Measurements from ENCODE around the gene HAUS1. TPM values are rescaled to one million over a fixed set of nuclear protein-coding genes. Genes with fewer than 3 reads are reported as not detected.
A peak's percentile ranks its signal among the peaks of the same experiment; 100 is the strongest.

Gene HAUS1
- total RNA-seq: 10 to 100 TPM; 63.7 to 65.9 TPM

DNA sequence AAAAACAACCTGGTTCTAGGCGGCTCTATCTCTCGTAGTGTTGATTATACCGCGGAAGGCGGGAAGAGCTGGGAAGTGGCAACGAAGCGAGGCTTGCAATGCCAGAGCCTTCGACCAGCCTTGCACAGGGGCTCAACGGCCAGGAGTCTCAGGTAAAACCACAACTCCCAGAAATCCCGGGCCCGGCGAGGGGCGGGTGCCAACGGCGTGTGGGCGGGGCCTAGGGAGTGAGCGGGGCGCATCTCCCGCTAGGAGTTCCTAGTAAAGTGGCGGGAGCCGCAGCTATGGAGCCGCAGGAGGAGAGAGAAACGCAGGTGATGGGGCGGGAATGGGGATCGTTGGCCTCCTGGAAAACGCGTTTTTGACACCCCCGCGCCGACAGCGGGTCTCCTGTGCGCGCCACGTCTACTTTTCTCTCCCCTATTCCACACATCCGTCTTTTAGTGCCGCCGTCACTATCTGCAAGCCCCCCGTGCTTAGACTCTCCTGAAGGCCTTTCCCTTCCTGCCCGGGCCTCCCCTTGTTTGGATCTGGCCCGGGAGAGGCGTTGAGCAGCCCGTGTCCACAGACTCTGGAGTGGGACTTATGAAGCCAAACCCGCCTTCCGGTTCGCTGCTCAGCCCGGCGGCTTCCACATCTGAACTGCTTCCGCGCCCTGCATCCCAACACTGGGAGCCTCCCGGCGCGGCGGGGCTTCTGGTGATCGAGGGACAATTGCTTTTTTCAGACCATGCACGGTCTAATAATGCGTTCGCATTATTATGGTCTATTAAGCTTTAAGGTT lies at the start of gene HAUS1:
Gene HAUS1, plus strand, starts transcription at position 258 of the 784 bp plus-strand sequence. Its CDS starts 27 bp downstream, at position 285.
- H3K4me3 Mint-ChIP-seq: peak within 1 kb of the TSS; percentile 97
- no peaks in the 10 kb centered on the region for H3K27me3 Mint-ChIP-seq (ENCODE audit: low read depth)
- H3K27ac Mint-ChIP-seq: peak within 1 kb of the TSS; percentile 94
- peak; percentile 84 for DNase-seq
- H3K4me1 Mint-ChIP-seq (ENCODE audit: low read depth): peaks cover 32% of the 10 kb centered on the region
- POLR2A ChIA-PET: no interaction called here
- peak; percentile 91 for ATAC-seq
- CTCF ChIA-PET: interaction anchor here (1.0 to 1.5 kb wide), 3 partner anchors 9 to 44 kb away, joined by 3 to 4 read pairs (median 3); no protein-coding TSS in a partner anchor
- H3K9me3 Mint-ChIP-seq (ENCODE audit: insufficient read depth): no peaks in the 10 kb centered on the region
- H3K36me3 Mint-ChIP-seq (ENCODE audit: low read depth): peaks cover 27% of the 10 kb centered on the region

- Mint-ChIP-seq H3K36me3 (ENCODE audit: low read depth) (peaks cover 4% of the 10 kb centered on the region), H3K27me3 (ENCODE audit: low read depth) (no peaks in the 10 kb centered on the region), H3K4me1 (ENCODE audit: low read depth) (peaks cover 31% of the 10 kb centered on the region), H3K9me3 (ENCODE audit: insufficient read depth) (no peaks in the 10 kb centered on the region), H3K4me3 (peak overlapping the region; percentile 49), H3K27ac (peak overlapping the region; percentile 76)
- POLR2A ChIA-PET: interaction anchor here (1.1 to 1.5 kb wide), 4 partner anchors 18 to 61 kb away, joined by 3 to 5 read pairs (median 3); partner anchors contain the start of gene ATP5F1A
- ATAC-seq (peak; percentile 79), DNase-seq (no peak)
- CTCF ChIA-PET: interaction anchor here (1.0 to 4.0 kb wide), 9 partner anchors 9 to 118 kb away, joined by 3 to 26 read pairs (median 5); a partner anchor contains a TSS
Measured at GRCh38 chr18:46054956-46055837, 49.0 kb upstream of the HAUS1 start.

GRCh38 chr18:46055838-46056230 lies 48.4 kb upstream of the HAUS1 start:
- DNase-seq (no peak), ATAC-seq (peak; percentile 47)
- peaks cover 31% of the 10 kb centered on the region for H3K4me1 Mint-ChIP-seq (ENCODE audit: low read depth)
- H3K36me3 Mint-ChIP-seq (ENCODE audit: low read depth): peaks cover 4% of the 10 kb centered on the region
- H3K27ac Mint-ChIP-seq: peak overlapping the region; percentile 76
- H3K27me3 Mint-ChIP-seq (ENCODE audit: low read depth): no peaks in the 10 kb centered on the region
- peak overlapping the region; percentile 49 for H3K4me3 Mint-ChIP-seq
- CTCF ChIA-PET: interaction anchor here (1.0 to 4.0 kb wide), 8 partner anchors 10 to 118 kb away, joined by 3 to 26 read pairs (median 6); a partner anchor contains a TSS
- H3K9me3 Mint-ChIP-seq (ENCODE audit: insufficient read depth): no peaks in the 10 kb centered on the region
- POLR2A ChIA-PET: interaction anchor here (1.1 to 1.5 kb wide), 3 partner anchors 17 to 62 kb away, joined by 3 to 5 read pairs (median 3); partner anchors contain the start of gene ATP5F1A

DNA sequence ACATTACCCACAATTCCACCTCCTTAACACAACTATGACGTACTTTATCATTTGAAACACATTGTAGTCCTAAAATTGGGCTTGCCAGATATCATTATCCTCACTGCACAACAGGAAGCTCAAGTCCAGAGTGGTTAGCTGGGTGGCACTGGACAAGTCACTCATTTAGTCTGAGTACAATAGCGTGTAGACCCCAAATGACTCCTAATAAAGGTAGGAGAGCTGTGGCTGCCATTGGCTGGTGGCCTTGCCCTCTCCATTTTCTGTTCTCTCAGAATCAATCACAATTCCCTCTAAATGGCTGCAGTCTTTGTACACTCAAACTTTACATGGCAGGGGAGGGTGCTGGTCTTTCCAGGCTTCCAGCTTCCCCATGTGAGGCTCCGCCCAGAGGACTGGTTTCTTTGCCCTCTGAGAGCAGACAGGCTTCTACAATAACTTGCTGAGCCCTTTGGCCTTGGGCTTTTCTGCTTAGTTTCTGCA lies 43.8 kb upstream of the HAUS1 start:
- H3K9me3 Mint-ChIP-seq (ENCODE audit: insufficient read depth): no peaks in the 10 kb centered on the region
- no peaks in the 10 kb centered on the region for H3K36me3 Mint-ChIP-seq (ENCODE audit: low read depth)
- H3K4me3 Mint-ChIP-seq: no peak overlapping the region
- ChIA-PET CTCF (interaction anchor here (0.7 to 3.3 kb wide), 3 partner anchors 9 to 44 kb away, joined by 3 to 19 read pairs (median 3); no protein-coding TSS in a partner anchor), POLR2A (no interaction called here)
- H3K27ac Mint-ChIP-seq: no peak overlapping the region
- H3K4me1 Mint-ChIP-seq (ENCODE audit: low read depth): peaks cover 21% of the 10 kb centered on the region
- DNase-seq: no peak
- ATAC-seq: no peak
- H3K27me3 Mint-ChIP-seq (ENCODE audit: low read depth): no peaks in the 10 kb centered on the region

DNA sequence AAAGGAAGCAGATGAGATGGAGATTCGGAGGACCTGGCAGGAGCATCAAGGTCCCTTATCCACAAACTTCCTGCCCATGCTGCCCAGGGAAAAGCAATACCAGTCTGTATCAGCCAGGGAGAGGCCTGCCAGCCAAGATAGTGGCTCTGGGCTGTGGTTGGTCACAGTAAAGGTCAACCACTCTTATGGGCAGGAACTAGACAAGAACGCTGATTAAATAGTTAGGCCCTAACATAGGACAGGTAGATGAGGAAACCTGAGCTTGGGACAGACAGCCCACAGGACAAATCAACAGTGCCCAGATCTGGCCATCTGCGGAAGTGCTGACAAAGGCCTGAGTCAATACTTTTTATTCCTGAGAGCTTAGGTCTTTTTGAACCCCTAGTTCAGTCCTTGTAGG lies 42.8 kb upstream of the HAUS1 start:
- no peak overlapping the region for H3K4me3 Mint-ChIP-seq
- H3K27me3 Mint-ChIP-seq (ENCODE audit: low read depth): no peaks in the 10 kb centered on the region
- POLR2A ChIA-PET: no interaction called here
- H3K9me3 Mint-ChIP-seq (ENCODE audit: insufficient read depth): no peaks in the 10 kb centered on the region
- H3K36me3 Mint-ChIP-seq (ENCODE audit: low read depth): no peaks in the 10 kb centered on the region
- peaks cover 11% of the 10 kb centered on the region for H3K4me1 Mint-ChIP-seq (ENCODE audit: low read depth)
- DNase-seq (no peak), ATAC-seq (no peak)
- H3K27ac Mint-ChIP-seq: no peak overlapping the region
- CTCF ChIA-PET: interaction anchor here (0.7 to 3.3 kb wide), 8 partner anchors 10 to 182 kb away, joined by 3 to 19 read pairs (median 3); no protein-coding TSS in a partner anchor

DNA sequence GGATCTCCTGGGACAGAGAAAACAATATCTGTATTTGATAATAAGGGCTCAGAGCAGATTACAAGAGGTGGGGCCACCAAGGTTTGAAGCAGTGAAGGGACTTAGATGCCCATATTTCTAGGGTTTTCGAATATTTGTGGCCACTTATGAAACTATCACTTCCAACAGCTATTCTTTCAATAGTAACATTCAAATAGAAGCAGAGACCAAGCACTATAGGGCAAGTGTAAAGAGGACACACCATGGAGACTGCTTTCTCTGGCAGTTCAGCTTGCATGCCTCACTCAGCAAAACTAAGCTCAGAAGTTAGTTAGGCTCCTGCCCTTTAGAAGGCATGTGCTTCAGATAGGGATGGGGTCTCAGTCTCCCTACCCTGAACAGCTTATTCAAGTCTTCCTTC lies 42.4 kb upstream of the HAUS1 start:
- no peak for ATAC-seq
- no peak for DNase-seq
- Mint-ChIP-seq H3K9me3 (ENCODE audit: insufficient read depth) (no peaks in the 10 kb centered on the region), H3K4me3 (no peak overlapping the region), H3K4me1 (ENCODE audit: low read depth) (peaks cover 10% of the 10 kb centered on the region), H3K36me3 (ENCODE audit: low read depth) (no peaks in the 10 kb centered on the region), H3K27ac (no peak overlapping the region), H3K27me3 (ENCODE audit: low read depth) (no peaks in the 10 kb centered on the region)
- CTCF ChIA-PET: interaction anchor here (0.7 to 3.3 kb wide), 7 partner anchors 9 to 182 kb away, joined by 3 to 19 read pairs (median 3); no protein-coding TSS in a partner anchor
- POLR2A ChIA-PET: no interaction called here

DNA sequence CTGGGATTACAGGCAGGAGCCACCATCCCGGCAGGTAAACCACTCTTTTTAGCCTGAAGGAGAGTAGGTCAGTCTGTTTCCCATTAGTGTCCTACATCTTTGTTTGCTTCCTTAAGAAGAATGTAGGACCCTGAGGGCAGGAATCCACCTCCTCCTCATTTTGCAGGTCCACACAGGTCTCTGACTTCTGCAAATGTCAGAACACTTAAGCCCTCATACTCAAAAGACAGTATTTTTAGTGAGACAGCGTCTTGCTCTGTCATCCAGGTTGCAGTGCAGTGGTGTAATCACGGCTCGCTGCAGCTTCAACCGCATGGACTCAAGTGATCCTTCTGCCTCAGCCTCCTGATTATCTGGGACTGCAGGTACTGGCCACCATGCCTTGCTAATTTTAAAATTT lies 41.4 kb upstream of the HAUS1 start:
- ATAC-seq (no peak), DNase-seq (no peak)
- no peak overlapping the region for H3K4me3 Mint-ChIP-seq
- H3K9me3 Mint-ChIP-seq (ENCODE audit: insufficient read depth): no peaks in the 10 kb centered on the region
- no peak overlapping the region for H3K27ac Mint-ChIP-seq
- peaks cover 10% of the 10 kb centered on the region for H3K4me1 Mint-ChIP-seq (ENCODE audit: low read depth)
- H3K36me3 Mint-ChIP-seq (ENCODE audit: low read depth): no peaks in the 10 kb centered on the region
- H3K27me3 Mint-ChIP-seq (ENCODE audit: low read depth): no peaks in the 10 kb centered on the region
- ChIA-PET POLR2A (no interaction called here), CTCF (interaction anchor here (3.3 kb wide), 1 partner anchor 11 kb away, joined by 19 read pairs; no protein-coding TSS in a partner anchor)

- ATAC-seq (no peak), DNase-seq (no peak)
- H3K36me3 Mint-ChIP-seq (ENCODE audit: low read depth): no peaks in the 10 kb centered on the region
- H3K9me3 Mint-ChIP-seq (ENCODE audit: insufficient read depth): no peaks in the 10 kb centered on the region
- H3K4me1 Mint-ChIP-seq (ENCODE audit: low read depth): peaks cover 24% of the 10 kb centered on the region
- ChIA-PET POLR2A (no interaction called here), CTCF (no interaction called here)
- no peak overlapping the region for H3K27ac Mint-ChIP-seq
- no peaks in the 10 kb centered on the region for H3K27me3 Mint-ChIP-seq (ENCODE audit: low read depth)
- H3K4me3 Mint-ChIP-seq: no peak overlapping the region
Measured at GRCh38 chr18:46067438-46068007, 36.7 kb upstream of the HAUS1 start.

- no peaks in the 10 kb centered on the region for H3K27me3 Mint-ChIP-seq (ENCODE audit: low read depth)
- no peak for DNase-seq
- peaks cover 32% of the 10 kb centered on the region for H3K4me1 Mint-ChIP-seq (ENCODE audit: low read depth)
- H3K4me3 Mint-ChIP-seq: no peak overlapping the region
- ChIA-PET CTCF (interaction anchor here (1.0 to 2.7 kb wide), 2 partner anchors 9 to 93 kb away, joined by 3 to 8 read pairs; no protein-coding TSS in a partner anchor), POLR2A (no interaction called here)
- H3K9me3 Mint-ChIP-seq (ENCODE audit: insufficient read depth): no peaks in the 10 kb centered on the region
- ATAC-seq: no peak
- H3K36me3 Mint-ChIP-seq (ENCODE audit: low read depth): no peaks in the 10 kb centered on the region
- H3K27ac Mint-ChIP-seq: no peak overlapping the region
Measured at GRCh38 chr18:46068763-46069162, 35.4 kb upstream of the HAUS1 start.

DNA sequence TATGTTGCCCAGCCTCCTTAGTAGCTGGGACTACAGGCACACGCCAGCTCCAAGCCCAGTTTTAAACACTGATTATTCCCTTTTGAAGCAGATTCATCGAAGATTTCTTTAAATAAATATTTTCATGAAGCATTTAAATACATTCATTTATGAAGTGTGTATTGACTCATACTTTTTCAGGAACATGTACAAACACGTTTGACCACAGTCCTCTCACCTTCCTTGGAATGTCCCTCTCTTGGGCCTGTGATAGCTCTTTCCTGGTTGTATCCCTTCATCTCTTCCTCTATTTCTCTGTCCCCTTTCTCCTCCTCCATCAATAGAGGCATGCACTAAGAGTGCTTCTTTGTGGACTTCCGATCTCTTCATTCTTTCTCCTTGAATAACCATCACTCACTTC lies 34.7 kb upstream of the HAUS1 start:
- Mint-ChIP-seq H3K36me3 (ENCODE audit: low read depth) (no peaks in the 10 kb centered on the region), H3K27ac (no peak overlapping the region), H3K4me3 (no peak overlapping the region), H3K4me1 (ENCODE audit: low read depth) (peaks cover 32% of the 10 kb centered on the region), H3K9me3 (ENCODE audit: insufficient read depth) (no peaks in the 10 kb centered on the region), H3K27me3 (ENCODE audit: low read depth) (no peaks in the 10 kb centered on the region)
- CTCF ChIA-PET: interaction anchor here (0.9 to 2.7 kb wide), 4 partner anchors 9 to 404 kb away, joined by 3 to 8 read pairs (median 4); no protein-coding TSS in a partner anchor
- no peak for ATAC-seq
- POLR2A ChIA-PET: no interaction called here
- DNase-seq: no peak

DNA sequence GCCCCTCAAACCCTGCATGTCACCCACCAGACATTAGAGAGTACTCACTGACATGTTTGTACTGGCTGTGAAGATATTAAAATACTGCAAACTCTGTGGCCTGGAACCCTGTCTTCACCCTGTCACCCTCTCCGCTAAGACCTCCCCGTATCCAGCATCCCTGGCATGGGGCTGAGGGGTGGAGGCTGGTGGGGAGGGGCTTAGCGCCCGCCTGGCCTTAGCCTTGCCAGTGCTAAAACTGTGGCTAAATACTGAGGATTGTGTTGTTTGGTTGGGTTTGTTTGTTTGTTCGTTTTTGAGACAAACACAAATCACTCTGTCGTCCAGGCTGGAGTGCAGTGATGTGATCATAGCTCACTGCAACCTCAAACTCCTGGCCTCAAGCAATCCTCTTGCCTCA lies 34.0 kb upstream of the HAUS1 start:
- no peak overlapping the region for H3K4me3 Mint-ChIP-seq
- no peaks in the 10 kb centered on the region for H3K9me3 Mint-ChIP-seq (ENCODE audit: insufficient read depth)
- ChIA-PET POLR2A (no interaction called here), CTCF (interaction anchor here (1.7 to 2.7 kb wide), 2 partner anchors 95 to 405 kb away, joined by 4 to 8 read pairs; no protein-coding TSS in a partner anchor)
- DNase-seq: no peak
- H3K27ac Mint-ChIP-seq: no peak overlapping the region
- H3K4me1 Mint-ChIP-seq (ENCODE audit: low read depth): peaks cover 32% of the 10 kb centered on the region
- H3K27me3 Mint-ChIP-seq (ENCODE audit: low read depth): no peaks in the 10 kb centered on the region
- H3K36me3 Mint-ChIP-seq (ENCODE audit: low read depth): no peaks in the 10 kb centered on the region
- ATAC-seq: no peak
